Stimulated activated naive CD8-positive, alpha-beta T cell treated with anti-CD3 and anti-CD28 coated beads, Interleukin-15, amount 100 ng/mL, for 72 hours (primary cell): Measurements from ENCODE around the gene CA10.

Source experiments
- ATAC-seq: fragments of 150-1000 bp; cut with Tn5 transposase; 2 replicates; pipeline ENCODE4 v1.10.0; 2021; ENCODE audit warnings: mild to moderate bottlenecking, moderate library complexity
- DNase-seq, 2 donors: peaks; one replicate each; pipeline ENCODE4 v3.0.0; 2021 to 2022
- H3K27ac Mint-ChIP-seq, 2 donors: one replicate each; pipeline ENCODE4 v1.8.0; 2022; ENCODE audit warnings: mild to moderate bottlenecking in 2 of 2, mixed read lengths in 2 of 2, moderate library complexity in 2 of 2
- H3K27me3 Mint-ChIP-seq: one replicate; pipeline ENCODE4 v1.8.0; 2022; ENCODE audit warnings: mixed read lengths
- H3K4me1 Mint-ChIP-seq: one replicate; pipeline ENCODE4 v1.8.0; 2022; ENCODE audit warnings: mild to moderate bottlenecking, mixed read lengths
- H3K4me3 Mint-ChIP-seq, 2 donors: one replicate each; pipeline ENCODE4 v1.8.0; 2022; ENCODE audit warnings: mild to moderate bottlenecking in 2 of 2, mixed read lengths in 2 of 2, moderate library complexity in 1 of 2
- H3K9me3 Mint-ChIP-seq, 2 donors: one replicate each; pipeline ENCODE4 v1.8.0; 2022; ENCODE audit warnings: mixed read lengths in 2 of 2

CA10 gene

DNA sequence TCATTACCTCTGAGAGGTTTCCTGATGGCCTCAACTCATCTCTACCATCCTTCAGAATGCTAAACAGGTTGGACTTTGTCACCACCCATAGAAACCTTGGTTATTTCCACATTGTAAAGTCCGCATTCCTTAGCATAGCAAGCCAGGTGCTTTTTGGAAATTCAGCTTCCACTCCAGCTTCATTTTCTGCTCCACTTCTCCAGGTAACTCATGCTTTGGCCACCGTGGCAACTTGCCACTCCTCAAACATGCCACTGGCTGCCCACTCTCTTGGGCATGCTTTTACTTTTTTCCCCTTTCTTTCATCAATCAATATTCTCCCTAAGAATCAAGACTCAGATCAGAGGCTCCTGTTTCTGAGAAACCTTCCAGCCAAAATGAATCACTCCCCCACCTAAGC, 203.3 kb downstream of the CA10 start:
- H3K4me1 Mint-ChIP-seq: no peaks in the 10 kb centered on the region
- ATAC-seq (no peak), DNase-seq (no peak)
- no peaks in the 10 kb centered on the region for H3K27me3 Mint-ChIP-seq
- no peak overlapping the region for H3K4me3 Mint-ChIP-seq
- H3K9me3 Mint-ChIP-seq: peaks cover 0 to 7% of the 10 kb centered on the region in 2 donors
- no peak overlapping the region for H3K27ac Mint-ChIP-seq

GRCh38 chr17:51954232-51954765, 204.2 kb downstream of the CA10 start:
- no peak overlapping the region for H3K27ac Mint-ChIP-seq
- no peak for ATAC-seq
- peaks cover 0 to 4% of the 10 kb centered on the region in 2 donors for H3K9me3 Mint-ChIP-seq
- no peaks in the 10 kb centered on the region for H3K4me1 Mint-ChIP-seq
- no peak for DNase-seq
- no peaks in the 10 kb centered on the region for H3K27me3 Mint-ChIP-seq
- H3K4me3 Mint-ChIP-seq: no peak overlapping the region

DNA sequence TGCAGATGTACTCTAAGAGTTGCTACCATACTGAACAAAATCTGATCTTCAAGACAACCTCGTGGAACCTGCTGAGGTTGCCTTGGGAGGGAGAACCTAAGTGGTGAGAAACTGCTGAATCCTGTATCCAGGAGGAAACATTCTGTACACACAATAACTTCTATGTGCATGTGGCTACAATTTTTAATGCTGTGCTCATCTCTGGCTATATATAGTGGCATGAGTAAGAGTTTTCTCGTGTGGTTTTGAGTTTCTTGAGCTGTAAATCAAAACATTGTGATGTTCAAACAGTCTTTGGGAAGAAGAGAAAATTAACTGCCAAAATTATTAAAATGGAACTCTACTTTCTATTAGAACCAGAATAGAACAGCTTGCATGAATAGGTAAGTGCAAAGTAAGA, 206.8 kb downstream of the CA10 start:
- DNase-seq: no peak
- H3K4me3 Mint-ChIP-seq: no peak overlapping the region
- peaks cover 7% of the 10 kb centered on the region for H3K27me3 Mint-ChIP-seq
- H3K4me1 Mint-ChIP-seq: no peaks in the 10 kb centered on the region
- no peak for ATAC-seq
- no peaks in the 10 kb centered on the region for H3K9me3 Mint-ChIP-seq
- H3K27ac Mint-ChIP-seq: no peak overlapping the region

DNA sequence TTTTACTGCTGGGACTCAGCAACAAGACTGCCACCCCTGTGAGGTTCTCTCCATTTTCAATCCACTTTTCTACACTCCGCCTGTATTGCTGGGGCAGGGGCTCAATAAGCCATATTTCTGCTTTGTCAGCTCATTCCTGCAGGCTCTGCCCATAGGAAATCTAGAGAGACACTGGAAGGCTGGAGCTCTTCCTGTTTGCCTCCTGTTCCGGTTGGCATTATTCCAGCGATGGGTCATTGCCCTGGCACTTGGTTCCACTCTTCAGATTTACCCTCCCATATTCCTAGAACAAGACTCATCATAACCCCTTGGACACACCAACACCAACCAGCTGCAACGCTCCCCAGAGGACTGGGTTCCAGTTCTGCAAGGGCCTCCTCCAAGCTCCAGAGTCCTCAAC, 210.4 kb downstream of the CA10 start:
- DNase-seq: no peak
- Mint-ChIP-seq H3K27ac (no peak overlapping the region), H3K27me3 (peaks cover 7% of the 10 kb centered on the region), H3K4me3 (no peak overlapping the region), H3K9me3 (no peaks in the 10 kb centered on the region), H3K4me1 (no peaks in the 10 kb centered on the region)
- ATAC-seq: no peak

DNA sequence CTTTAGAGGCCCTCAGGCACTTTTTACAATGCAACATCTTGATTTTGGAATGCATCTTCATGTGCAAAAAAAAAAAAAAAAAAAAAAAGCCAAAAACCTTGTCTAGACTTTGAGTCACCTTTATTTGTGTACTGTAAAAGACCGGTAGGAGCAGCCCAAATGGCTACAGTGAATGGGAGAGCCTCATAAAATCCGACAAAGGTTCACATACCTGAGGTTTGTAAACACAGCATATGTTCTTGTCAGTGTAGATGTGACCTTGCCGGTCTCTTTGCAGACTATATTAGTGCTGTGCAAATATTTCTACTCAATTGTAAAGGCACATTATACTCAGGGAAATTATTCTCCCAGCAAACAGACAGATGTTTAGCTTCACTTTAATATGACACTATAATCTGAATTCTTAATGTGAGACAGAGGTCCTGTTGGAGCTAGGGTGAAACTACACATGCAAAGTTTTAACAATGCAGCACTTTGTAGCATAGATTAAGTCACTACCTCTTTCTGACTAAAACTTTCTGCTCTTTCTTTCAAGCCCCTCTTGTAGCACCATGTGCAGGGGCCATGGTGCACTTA, 211.3 kb downstream of the CA10 start:
- Mint-ChIP-seq H3K27ac (no peak overlapping the region), H3K4me3 (no peak overlapping the region), H3K9me3 (no peaks in the 10 kb centered on the region), H3K27me3 (peaks cover 7% of the 10 kb centered on the region), H3K4me1 (no peaks in the 10 kb centered on the region)
- no peak for DNase-seq
- ATAC-seq: no peak

DNA sequence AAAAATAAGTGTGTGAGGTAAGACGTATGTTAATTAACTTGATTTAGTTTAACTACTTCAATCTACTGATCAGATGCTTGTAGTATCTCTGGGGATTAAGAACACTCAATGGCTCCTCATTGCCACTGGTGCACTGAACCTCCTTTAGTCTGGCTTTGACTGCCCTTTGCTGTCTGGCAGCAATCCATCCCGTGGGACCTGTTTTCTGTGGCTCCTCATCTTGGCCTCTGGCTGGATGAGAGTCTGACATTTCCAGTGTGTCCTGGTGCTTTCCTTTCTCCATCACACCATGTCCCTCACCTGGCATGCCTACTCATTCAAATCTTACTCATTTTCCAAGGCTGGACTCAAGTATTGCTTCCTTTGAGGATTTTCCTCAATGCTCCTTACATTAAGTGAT, 212.2 kb downstream of the CA10 start:
- H3K27ac Mint-ChIP-seq: no peak overlapping the region
- peaks cover 7% of the 10 kb centered on the region for H3K27me3 Mint-ChIP-seq
- H3K9me3 Mint-ChIP-seq: no peaks in the 10 kb centered on the region
- ATAC-seq: no peak
- DNase-seq: no peak
- no peaks in the 10 kb centered on the region for H3K4me1 Mint-ChIP-seq
- no peak overlapping the region for H3K4me3 Mint-ChIP-seq

- H3K27me3 Mint-ChIP-seq: no peaks in the 10 kb centered on the region
- no peak overlapping the region for H3K27ac Mint-ChIP-seq
- ATAC-seq (no peak), DNase-seq (no peak)
- no peak overlapping the region for H3K4me3 Mint-ChIP-seq
- no peaks in the 10 kb centered on the region for H3K4me1 Mint-ChIP-seq
- no peaks in the 10 kb centered on the region for H3K9me3 Mint-ChIP-seq
These were observed 217.2 kb downstream of the CA10 start for GRCh38 chr17:51941272-51941671.

GRCh38 chr17:51937264-51937663, 221.2 kb downstream of the CA10 start:
- DNase-seq: no peak
- no peaks in the 10 kb centered on the region for H3K9me3 Mint-ChIP-seq
- no peaks in the 10 kb centered on the region for H3K27me3 Mint-ChIP-seq
- ATAC-seq: no peak
- H3K4me3 Mint-ChIP-seq: no peak overlapping the region
- H3K27ac Mint-ChIP-seq: no peak overlapping the region
- no peaks in the 10 kb centered on the region for H3K4me1 Mint-ChIP-seq

DNA sequence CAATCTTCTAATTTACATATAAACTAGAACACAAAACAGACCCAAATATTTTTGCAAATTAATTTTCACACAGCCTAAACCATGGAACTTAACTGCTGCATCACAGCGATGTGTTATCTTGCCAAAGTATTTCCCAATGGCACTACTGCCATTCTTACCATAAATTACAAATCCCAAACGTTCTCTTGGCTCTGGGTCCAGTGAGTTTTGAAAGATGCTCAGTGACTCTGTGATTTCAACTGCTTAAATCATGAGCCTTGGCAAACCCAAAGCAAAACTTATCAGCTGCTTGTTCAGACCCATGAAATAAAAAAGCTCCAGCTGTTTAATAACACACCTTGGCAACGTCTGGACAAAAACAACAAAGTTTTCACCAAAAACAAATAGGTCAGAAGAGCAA, 223.0 kb downstream of the CA10 start:
- Mint-ChIP-seq H3K9me3 (no peaks in the 10 kb centered on the region), H3K27ac (no peak overlapping the region), H3K27me3 (no peaks in the 10 kb centered on the region), H3K4me1 (no peaks in the 10 kb centered on the region), H3K4me3 (no peak overlapping the region)
- no peak for ATAC-seq
- DNase-seq: no peak

- ATAC-seq (no peak), DNase-seq (no peak)
- H3K27me3 Mint-ChIP-seq: no peaks in the 10 kb centered on the region
- no peak overlapping the region for H3K4me3 Mint-ChIP-seq
- H3K9me3 Mint-ChIP-seq: no peaks in the 10 kb centered on the region
- H3K27ac Mint-ChIP-seq: no peak overlapping the region
- no peaks in the 10 kb centered on the region for H3K4me1 Mint-ChIP-seq
These were observed 224.9 kb downstream of the CA10 start for GRCh38 chr17:51933647-51934046.

GRCh38 chr17:51926448-51926847, 232.1 kb downstream of the CA10 start:
- H3K27me3 Mint-ChIP-seq: peaks cover 15% of the 10 kb centered on the region
- no peak overlapping the region for H3K27ac Mint-ChIP-seq
- no peak overlapping the region for H3K4me3 Mint-ChIP-seq

DNA sequence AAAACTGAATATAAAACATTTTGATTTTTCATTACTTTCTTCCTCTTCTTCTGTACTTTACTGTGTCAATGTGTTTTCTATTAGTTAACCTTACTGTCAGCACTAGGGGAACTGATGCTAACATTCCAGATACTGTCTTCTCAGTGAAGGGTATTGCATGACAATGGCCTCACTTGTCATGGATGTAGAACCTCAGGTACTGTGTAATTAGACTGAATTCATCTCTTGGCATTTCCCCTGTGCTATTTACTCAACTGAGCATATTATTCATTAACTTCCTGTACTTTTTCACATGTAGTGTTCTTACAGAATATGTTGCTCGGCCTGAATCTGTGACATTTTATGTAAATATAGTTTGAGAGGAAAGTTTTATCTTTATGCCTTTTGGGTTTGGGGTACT, 237.0 kb downstream of the CA10 start:
- H3K9me3 Mint-ChIP-seq: no peaks in the 10 kb centered on the region
- DNase-seq (no peak), ATAC-seq (no peak)
- peaks cover 15% of the 10 kb centered on the region for H3K27me3 Mint-ChIP-seq
- no peak overlapping the region for H3K27ac Mint-ChIP-seq
- no peaks in the 10 kb centered on the region for H3K4me1 Mint-ChIP-seq
- H3K4me3 Mint-ChIP-seq: no peak overlapping the region

More at GRCh38 chr17:51926448-51926847, 232.1 kb downstream of the CA10 start:
- DNase-seq (no peak), ATAC-seq (no peak)
- H3K9me3 Mint-ChIP-seq: no peaks in the 10 kb centered on the region
- no peaks in the 10 kb centered on the region for H3K4me1 Mint-ChIP-seq

GRCh38 chr17:51914577-51914976, 243.9 kb downstream of the CA10 start:
- Mint-ChIP-seq H3K4me3 (no peak overlapping the region), H3K27me3 (no peaks in the 10 kb centered on the region), H3K27ac (peak overlapping the region in 1 of 2 donors; percentile 6), H3K9me3 (no peaks in the 10 kb centered on the region), H3K4me1 (no peaks in the 10 kb centered on the region)
- DNase-seq: no peak
- no peak for ATAC-seq

DNA sequence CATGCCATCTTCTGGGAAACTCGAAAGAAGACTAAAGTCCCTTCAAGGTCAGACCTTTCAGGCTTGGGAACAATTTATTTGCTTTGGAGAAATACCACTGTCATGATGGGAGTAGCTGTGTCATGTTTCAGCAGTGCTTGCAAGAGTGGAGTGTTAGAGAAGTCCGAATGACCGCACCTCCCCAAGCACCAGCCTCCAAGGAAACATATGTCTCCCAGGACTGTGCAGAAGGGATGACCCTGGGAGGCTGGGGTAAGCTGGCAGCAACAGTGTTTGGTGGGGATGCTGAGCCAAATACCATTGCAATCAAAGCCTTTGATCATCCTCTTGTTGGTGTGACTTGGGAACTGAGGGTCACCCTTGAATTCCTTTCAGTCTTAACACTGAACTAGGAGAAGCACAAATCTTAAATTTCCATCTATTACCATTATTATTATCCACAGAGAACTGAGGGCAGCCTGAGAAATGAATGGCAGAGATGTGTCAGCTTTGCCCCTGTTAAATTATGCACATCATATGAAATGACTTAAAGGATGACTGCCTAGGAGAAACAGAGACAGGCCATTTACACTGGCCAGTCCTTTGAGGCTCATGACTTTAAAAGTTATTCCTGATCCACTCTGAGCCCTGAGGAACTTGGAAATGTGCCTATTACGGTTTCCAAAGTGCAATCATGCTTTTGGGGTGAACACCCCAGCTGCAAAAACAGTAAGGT, 244.9 kb downstream of the CA10 start:
- Mint-ChIP-seq H3K4me3 (no peak overlapping the region), H3K27me3 (no peaks in the 10 kb centered on the region), H3K27ac (no peak overlapping the region), H3K4me1 (no peaks in the 10 kb centered on the region), H3K9me3 (no peaks in the 10 kb centered on the region)
- DNase-seq (no peak), ATAC-seq (no peak)

GRCh38 chr17:51912939-51913338, 245.6 kb downstream of the CA10 start:
- no peaks in the 10 kb centered on the region for H3K27me3 Mint-ChIP-seq
- ATAC-seq (no peak), DNase-seq (no peak)
- no peaks in the 10 kb centered on the region for H3K4me1 Mint-ChIP-seq
- no peak overlapping the region for H3K27ac Mint-ChIP-seq
- no peak overlapping the region for H3K4me3 Mint-ChIP-seq
- no peaks in the 10 kb centered on the region for H3K9me3 Mint-ChIP-seq

- DNase-seq: no peak
- Mint-ChIP-seq H3K4me3 (no peak overlapping the region), H3K9me3 (no peaks in the 10 kb centered on the region), H3K27ac (no peak overlapping the region), H3K4me1 (no peaks in the 10 kb centered on the region), H3K27me3 (no peaks in the 10 kb centered on the region)
- ATAC-seq: no peak
These were observed 247.3 kb downstream of the CA10 start for GRCh38 chr17:51911237-51911636.

GRCh38 chr17:51909971-51910370, 248.5 kb downstream of the CA10 start:
- no peak overlapping the region for H3K27ac Mint-ChIP-seq

More at GRCh38 chr17:51909971-51910370, 248.5 kb downstream of the CA10 start:
- no peaks in the 10 kb centered on the region for H3K9me3 Mint-ChIP-seq
- ATAC-seq: no peak
- no peaks in the 10 kb centered on the region for H3K4me1 Mint-ChIP-seq
- DNase-seq: no peak
- H3K4me3 Mint-ChIP-seq: no peak overlapping the region
- H3K27me3 Mint-ChIP-seq: no peaks in the 10 kb centered on the region
